NCI-H146 (cell line): Measurements from ENCODE around the gene AEBP1.

Experiments
- DNase-seq: peaks from one replicate; lab custom pipeline; 2025; lab: John Stamatoyannopoulos, UW

The AEBP1 gene

DNA sequence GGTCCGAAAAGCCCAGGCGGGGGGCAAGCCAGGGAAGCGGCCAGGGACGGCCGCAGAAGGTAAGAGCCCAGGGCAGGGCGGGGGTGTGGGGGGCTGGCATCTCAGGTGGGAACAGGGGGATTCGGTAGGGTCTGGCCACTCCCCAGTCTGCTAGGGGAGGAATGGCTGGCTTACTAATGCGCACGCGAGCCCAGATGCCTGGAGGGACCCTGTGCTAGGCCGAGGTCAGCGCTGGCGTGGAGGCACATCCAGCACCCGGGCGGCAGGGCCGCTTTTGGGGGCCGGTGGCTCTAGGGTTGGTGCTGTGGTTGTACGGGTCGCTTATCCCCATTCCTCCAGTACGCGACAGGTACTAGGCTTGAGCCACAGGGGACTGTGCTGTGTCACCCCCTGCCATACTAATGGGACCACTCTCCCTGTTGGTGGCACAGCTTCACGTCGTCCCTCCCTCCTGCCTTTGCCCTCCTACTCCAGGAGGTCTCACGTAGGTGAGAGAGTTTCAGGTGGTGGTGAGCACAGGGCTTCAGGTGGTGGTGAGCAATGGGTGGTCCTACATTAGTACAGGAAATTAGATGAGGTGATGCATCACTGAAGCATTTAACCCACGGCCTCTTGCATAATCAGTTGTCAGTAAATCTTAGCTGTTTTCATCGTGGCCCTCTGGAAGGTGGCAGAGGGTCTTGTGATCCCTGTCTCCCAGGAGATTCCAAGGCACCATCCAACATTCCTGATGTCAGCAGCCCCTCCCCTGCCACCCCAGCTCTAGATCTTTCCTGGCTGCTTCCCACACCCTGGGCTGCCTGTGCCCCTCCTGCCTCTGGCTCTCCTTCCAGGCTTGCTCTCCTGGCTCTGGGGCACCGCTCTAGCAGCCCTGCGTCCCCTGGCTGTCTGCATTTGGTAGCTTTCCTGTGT is 971 bp downstream of the AEBP1 start:
- DNase-seq: no peak

DNA sequence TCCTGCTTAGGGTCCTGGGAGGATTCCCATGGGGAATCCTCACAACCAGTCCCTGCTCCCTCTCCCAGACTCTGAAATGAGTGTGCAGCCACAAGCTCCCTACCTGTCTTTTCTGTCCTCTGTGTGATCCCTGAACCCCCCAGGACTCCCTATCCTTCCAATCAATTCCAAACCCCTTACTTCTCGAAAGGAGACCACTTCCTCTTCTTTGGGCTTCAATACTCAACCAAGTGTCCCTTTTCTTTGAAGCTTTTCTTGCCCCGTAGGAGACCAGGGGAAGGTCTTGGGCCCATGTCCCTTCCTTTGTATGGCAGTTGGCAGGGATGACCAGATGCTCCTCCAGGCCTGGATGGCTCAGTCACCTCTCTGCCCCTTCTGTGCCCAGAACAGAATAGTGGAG is 1.7 kb downstream of the AEBP1 start:
- no peak for DNase-seq

DNA sequence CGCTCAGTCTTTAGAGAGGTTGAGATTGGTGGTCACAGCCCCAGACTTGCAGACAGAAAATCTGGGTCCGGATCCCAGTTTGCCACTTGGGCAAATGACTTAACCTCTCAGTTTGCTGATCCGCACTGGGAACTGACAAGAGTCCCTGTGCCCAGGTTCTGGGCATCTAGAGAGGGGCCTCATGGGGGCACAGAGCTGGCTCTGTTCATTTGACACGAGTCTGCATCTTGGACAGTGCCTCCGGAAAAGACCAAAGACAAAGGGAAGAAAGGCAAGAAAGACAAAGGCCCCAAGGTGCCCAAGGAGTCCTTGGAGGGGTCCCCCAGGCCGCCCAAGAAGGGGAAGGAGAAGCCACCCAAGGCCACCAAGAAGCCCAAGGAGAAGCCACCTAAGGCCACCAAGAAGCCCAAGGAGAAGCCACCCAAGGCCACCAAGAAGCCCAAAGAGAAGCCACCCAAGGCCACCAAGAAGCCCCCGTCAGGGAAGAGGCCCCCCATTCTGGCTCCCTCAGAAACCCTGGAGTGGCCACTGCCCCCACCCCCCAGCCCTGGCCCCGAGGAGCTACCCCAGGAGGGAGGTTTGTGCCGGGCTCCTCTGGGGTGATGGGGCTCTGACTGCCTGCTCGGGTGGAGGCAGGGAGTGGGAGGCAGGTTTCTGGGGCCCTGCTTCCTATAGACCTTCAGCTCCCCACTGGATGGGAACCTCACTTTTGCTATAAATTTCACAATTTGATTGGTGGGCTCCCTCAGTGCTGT is 2.3 kb downstream of the AEBP1 start:
- DNase-seq: no peak

DNA sequence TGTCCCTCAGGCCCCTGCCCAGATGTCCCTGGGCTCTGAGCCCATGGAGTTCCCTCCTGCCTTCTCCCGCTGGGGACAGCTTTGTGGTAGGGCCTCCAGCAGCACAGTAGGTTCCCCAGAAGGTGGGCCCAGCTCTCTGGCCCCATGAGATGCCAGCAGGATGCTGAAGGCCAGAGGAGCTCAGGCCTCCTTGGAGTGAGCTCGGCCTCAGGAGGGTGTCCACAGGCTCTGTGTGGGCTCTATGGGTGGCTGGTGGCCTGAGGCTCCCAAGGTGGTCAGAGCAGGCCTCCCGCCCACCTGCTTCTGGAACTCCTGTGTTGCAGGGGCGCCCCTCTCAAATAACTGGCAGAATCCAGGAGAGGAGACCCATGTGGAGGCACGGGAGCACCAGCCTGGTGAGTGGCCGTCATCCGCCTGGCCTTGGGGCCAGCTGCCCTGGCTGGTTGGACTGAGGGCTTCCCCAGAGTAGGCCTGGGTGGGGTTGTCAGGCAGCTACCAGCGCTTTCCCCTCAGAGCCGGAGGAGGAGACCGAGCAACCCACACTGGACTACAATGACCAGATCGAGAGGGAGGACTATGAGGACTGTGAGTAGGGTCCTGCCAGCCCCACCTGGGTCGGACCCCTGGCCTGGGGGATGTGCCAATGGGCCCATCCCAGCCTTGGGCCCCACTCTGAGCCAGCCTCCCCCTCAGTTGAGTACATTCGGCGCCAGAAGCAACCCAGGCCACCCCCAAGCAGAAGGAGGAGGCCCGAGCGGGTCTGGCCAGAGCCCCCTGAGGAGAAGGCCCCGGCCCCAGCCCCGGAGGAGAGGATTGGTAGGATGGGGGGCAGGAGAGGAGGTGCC is 3.2 kb downstream of the AEBP1 start:
- no peak for DNase-seq

DNA sequence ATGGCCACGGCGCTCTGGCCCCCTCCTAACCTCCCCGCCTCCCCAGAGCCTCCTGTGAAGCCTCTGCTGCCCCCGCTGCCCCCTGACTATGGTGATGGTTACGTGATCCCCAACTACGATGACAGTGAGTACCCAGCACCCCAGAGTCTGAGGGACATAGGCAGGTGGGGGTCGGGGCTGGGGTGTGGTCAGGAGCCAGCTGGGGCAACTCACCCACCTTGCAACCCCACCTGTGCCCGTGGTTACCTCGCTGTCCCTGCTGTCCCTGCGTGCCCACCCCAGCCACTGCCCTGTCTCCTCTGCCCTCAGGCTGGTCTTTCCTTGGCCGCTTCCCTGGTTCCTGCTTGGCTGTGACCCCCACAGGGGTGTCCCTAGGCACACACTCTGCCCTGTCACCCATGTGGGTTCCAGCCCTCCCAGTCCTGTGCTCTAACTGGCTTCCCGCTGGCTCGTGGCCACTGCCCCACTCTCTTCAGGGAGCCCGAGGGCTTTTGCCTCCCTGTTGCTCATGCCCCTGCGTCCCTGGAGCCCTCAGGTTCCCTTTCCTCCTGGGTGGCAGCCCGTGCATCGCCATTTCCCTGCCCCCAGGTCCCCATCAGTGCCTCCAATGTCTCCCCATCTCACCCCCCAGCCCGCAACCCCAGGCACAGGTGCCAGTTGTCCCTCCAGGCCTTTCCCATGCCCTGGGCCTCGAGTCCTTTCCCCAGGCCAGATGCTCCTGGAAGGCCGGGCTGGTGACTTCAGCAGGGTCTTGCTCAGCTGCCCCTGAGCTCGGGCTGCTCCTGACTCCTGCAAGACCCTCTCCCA is 4.0 kb downstream of the AEBP1 start:
- DNase-seq: no peak

DNA sequence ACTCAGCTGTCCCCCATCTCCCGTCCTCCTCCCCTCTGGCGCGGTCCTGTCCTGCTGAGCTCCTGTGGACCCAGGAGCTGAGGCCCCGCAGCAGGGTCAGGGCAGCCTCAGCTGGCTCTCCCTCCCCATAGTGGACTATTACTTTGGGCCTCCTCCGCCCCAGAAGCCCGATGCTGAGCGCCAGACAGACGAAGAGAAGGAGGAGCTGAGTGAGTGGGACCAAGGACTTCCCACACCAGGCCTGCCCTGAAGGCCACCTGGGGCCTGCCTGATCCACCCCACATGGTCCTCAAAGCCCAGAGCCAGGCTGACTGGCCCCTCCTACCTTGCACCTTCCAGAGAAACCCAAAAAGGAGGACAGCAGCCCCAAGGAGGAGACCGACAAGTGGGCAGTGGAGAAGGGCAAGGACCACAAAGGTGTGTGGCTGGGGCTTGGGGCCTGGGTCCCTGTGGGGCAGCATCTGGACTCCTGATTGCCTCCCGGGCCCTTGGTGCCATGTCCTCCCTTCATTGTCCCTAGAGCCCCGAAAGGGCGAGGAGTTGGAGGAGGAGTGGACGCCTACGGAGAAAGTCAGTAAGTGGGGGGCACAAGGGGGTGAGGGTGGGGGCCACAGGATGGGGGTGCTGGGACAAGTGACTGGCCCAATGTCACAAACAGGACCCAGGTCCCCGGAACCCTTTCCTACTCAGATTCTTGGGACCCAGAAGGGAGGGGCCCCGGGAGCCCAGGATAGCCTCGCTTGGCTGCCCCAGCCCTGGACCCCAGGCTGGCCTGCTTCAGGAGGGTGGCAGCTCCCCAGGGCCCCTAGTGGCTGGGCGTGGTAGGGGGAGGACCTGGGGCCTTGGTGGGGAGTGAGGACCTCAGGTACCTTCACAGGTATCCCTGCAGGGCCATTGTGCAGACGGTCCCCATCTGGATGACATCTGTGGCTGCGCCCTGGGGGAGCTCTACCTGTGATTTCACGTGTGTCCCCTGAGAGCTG is 4.9 kb downstream of the AEBP1 start:
- no peak for DNase-seq

DNA sequence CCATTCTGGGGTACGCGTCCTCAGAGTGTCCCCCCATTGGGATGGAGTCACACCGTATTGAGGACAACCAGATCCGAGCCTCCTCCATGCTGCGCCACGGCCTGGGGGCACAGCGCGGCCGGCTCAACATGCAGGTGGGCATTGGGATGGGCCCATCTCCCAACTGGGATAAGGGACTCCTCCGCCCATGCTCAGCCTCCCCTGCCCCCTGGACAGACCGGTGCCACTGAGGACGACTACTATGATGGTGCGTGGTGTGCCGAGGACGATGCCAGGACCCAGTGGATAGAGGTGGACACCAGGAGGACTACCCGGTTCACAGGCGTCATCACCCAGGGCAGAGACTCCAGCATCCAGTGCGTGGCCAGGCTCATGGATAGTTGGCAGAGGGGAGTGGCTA is 5.8 kb downstream of the AEBP1 start:
- no peak for DNase-seq

DNA sequence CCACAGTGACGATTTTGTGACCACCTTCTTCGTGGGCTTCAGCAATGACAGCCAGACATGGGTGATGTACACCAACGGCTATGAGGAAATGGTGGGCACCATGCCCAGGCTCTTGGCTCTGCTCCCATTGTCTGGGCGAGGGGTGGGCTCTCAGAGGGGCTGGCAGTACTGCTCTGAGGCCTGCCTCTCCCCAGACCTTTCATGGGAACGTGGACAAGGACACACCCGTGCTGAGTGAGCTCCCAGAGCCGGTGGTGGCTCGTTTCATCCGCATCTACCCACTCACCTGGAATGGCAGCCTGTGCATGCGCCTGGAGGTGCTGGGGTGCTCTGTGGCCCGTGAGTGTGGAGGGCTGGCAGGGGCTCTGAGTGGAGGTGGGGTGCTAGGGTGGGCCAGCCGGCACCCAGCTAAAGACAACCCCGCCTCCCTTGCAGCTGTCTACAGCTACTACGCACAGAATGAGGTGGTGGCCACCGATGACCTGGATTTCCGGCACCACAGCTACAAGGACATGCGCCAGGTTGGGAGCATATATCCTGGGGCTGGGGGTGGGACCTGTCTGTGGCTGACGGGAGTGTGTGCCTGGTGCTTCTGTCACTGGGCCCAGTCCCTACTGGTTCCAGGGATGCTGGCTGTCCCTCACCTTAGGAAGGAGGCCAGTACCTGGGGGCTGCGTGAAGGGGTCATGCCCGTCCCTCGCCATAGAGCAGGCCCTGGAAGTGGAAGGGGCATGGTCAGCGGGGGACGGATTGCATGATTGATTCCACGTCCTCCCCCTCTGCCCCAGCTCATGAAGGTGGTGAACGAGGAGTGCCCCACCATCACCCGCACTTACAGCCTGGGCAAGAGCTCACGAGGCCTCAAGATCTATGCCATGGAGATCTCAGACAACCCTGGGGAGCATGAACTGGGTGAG is 6.8 kb downstream of the AEBP1 start:
- DNase-seq: no peak

DNA sequence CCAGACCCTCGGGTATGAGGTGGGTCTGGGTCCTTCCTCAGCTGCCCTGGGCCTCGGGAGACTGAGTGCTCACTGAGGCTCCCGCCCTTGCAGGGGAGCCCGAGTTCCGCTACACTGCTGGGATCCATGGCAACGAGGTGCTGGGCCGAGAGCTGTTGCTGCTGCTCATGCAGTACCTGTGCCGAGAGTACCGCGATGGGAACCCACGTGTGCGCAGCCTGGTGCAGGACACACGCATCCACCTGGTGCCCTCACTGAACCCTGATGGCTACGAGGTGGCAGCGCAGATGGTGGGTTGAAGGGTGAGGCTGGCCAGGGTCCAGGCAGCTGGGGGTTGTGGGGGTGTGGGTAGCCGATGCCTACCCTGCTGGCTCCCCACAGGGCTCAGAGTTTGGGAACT is 7.6 kb downstream of the AEBP1 start:
- DNase-seq: no peak

DNA sequence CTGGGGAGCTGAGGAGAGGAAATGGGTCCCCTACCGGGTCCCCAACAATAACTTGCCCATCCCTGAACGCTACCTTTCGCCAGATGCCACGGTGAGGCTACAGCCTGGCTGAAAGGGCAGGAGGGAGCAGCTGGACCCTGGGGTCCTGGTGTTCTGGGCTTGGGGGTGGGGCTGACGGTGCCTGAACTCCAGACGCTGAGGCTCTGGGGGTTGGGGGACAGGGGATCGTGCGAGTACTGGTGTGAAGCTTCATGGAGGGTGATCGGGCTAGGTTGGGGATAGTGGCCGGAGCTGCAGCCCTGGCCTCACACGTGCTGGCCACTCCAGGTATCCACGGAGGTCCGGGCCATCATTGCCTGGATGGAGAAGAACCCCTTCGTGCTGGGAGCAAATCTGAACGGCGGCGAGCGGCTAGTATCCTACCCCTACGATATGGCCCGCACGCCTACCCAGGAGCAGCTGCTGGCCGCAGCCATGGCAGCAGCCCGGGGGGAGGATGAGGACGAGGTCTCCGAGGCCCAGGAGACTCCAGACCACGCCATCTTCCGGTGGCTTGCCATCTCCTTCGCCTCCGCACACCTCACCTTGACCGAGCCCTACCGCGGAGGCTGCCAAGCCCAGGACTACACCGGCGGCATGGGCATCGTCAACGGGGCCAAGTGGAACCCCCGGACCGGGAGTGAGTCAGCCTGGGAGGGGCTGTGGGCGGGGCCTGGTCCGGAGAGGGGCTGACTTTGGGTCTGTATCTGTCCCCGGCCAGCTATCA is 8.3 kb downstream of the AEBP1 start:
- DNase-seq: no peak

DNA sequence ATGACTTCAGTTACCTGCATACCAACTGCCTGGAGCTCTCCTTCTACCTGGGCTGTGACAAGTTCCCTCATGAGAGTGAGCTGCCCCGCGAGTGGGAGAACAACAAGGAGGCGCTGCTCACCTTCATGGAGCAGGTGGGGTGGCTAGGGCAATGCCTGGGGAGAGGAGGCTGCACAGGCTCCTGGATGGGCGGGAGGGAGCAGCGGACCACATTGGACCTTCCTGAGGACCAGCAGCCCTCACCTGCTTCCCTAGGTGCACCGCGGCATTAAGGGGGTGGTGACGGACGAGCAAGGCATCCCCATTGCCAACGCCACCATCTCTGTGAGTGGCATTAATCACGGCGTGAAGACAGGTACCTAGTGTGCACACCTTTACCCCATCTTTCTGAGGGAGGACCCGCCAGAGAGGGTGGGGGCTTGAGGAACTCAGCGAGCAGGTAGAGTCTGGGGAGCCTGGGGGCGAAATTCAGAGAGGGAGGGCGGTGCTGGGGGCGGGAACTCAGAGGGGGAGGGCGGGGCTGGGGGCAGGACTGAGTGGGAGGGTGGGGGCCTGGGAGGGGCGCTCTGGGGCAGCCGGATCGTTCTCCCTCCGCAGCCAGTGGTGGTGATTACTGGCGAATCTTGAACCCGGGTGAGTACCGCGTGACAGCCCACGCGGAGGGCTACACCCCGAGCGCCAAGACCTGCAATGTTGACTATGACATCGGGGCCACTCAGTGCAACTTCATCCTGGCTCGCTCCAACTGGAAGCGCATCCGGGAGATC is 9.0 kb downstream of the AEBP1 start:
- no peak for DNase-seq

DNA sequence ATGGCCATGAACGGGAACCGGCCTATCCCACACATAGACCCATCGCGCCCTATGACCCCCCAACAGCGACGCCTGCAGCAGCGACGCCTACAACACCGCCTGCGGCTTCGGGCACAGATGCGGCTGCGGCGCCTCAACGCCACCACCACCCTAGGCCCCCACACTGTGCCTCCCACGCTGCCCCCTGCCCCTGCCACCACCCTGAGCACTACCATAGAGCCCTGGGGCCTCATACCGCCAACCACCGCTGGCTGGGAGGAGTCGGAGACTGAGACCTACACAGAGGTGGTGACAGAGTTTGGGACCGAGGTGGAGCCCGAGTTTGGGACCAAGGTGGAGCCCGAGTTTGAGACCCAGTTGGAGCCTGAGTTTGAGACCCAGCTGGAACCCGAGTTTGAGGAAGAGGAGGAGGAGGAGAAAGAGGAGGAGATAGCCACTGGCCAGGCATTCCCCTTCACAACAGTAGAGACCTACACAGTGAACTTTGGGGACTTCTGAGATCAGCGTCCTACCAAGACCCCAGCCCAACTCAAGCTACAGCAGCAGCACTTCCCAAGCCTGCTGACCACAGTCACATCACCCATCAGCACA is 9.7 kb downstream of the AEBP1 start:
- no peak for DNase-seq

DNA sequence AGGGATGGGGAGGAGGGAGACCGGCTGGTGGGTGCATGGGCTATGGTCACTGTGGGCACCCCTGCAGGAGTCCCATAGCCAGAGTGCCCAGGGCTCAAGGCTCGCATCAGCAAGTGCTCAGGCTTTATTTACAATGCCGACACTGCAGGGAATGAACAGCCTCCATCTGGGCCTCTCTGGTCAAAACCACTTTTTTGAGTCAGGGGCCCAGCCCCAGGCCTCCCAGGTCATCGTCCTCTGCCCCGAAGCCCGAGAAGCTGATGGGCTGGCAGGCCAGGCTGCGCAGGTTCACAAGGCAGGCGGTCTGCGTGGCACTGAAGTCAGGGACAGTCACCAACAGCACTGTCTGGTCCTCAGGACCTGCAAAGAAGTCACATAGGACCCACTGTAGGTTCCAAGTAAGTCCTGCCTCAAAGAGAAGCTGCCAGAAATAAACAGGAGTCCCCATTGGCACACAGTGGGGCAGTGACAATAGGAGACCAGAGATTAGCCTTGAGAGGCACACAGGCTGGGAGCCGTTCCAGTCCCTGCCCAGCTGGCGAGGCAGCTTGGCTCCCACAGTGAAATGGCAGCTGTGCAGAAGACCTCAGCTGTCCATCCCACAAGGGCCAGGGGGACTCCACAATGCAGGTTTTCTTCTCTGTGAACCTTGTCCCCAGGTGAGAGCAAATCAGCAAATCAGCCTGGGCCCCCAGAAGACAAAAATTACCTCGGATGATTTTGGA is 10.6 kb downstream of the AEBP1 start:
- DNase-seq: no peak

DNA sequence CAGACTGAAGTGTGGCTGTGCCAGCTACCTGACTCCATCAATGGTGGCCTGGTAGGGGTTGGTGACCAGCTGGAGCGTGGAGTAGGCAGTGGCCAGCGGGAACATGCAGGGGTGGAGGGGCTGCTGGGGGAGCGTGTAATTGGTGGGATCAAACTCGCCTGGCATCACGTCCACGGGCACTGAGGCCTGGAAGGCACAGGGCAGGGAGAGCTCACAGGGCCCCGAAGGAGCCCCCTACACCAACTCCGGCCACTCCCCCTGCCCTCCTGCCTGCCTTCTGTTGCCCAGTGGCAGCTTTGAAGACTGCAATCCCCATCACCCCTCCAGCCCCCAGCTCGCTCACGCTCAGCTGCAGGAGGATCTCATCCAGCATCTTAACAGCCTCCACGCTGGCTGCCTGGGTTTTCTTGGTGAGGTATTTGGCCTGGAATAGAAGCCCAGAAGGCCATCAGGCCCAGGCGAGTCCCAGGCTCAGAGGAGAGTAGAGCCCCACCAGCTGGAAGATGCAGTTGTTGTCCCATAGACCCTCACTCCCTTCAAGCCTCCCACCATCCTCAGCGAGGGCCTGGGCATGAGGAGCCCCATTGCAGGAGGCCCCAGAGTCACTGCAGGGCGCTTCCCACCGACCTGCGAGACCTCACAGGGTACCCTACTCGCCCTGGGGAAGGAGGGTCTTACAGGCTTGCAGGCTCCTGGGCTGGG is 12.1 kb downstream of the AEBP1 start:
- DNase-seq: no peak

DNA sequence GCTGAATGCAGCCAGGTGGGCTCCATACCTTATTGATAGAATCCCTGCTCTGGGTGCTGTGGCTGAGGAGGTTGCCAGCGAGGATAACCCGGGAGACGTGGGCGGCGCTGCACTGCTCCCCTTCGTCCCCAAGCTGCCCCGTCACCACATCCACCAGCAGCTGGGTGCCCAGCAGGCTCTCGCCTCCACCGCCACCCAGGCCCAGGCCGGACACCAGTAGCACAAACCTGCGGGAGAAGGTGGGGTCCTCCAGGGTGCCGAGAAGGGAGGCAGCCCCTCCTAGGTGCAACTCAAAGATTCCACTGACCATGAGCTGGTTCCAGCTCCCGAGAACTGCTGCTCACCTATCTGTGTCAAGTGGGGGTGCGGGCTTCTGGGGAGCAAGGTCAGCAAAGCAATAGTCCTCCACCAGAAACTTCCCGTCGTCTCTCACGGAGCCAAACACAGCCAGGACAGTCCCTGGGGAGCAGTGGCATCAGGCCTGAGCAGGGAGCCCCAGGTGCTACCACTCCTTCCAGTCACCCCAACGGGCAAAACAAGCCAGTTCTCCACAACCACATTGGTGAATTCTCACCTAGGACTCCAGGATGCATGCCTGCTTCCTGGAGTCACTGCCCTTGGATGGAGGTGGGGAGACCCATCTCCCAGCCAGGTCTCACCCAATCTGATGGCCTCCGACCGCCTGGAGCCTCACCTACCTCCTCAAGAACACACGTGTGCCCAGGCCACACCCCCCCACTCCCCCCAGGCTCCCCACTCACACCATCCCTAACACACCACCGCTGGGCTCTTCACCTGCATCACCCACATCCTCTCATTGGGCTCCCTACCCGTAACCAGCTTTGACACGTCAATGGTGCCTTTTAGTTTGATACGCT is 12.9 kb downstream of the AEBP1 start:
- DNase-seq: no peak
